GM18505 (cell line): ENCODE measurements around the gene GRM6.

ENCODE experiments used
- ATAC-seq: cut with Tn5 transposase; IDR thresholded peaks from one replicate; pipeline ENCODE4 v1.9.1; 2021; ENCODE audit not compliant: unreplicated experiment
- POLR2A ChIP-seq: IDR thresholded peaks from 4 replicates; pipeline ENCODE4 v1.6.1; 2011; ENCODE audit warnings: borderline replicate concordance; ENCODE audit not compliant: insufficient read depth, insufficient read length; ENCODE audit errors: extremely low read depth

Gene GRM6

DNA sequence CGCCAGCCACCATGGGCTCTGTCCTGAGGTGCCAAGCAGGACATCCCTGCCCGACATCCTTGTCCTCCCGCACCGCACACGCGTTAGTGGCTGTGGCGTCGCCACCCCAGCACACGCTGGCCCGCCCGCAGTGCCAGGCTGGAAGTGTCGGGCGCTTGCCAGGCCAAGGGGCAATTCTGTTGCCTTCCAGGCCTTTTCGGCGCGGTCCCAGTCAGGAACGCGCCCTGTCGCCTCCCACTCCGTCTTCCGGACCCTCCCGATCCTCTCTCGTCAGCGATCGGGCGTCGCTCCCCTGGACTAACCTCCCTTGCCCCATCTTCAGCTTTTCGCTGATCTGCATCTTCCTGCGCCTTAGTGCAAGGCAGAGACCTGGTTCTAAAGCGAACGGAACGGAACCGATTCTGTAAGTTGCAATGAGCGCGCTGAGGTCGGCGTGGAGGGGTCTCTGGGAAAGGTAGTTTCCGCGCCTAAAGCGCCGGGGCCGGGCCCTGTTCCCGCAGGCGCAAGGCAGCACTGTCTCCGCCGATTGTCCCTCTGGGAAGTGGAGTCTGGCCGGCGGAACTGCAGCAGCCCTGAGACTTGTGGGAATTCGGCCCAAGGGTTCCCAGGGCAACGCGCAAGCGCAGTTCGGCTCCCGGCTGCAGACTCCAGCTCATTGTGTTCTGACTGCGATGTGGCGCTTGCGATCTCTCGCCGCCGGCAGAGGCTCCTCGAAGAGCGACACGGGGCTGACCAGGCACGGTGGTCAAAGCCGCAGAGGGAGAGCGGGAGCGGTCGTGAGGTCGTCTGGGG is 54.4 kb downstream of the GRM6 start, which contains the start of gene ZNF454:
Gene ZNF454, plus strand, starts transcription at position 630 of the 792 bp plus-strand sequence. CDS start 1,594 bp downstream, outside the sequence.
- TF ChIP-seq POLR2A = no peak
- no peak for ATAC-seq

DNA sequence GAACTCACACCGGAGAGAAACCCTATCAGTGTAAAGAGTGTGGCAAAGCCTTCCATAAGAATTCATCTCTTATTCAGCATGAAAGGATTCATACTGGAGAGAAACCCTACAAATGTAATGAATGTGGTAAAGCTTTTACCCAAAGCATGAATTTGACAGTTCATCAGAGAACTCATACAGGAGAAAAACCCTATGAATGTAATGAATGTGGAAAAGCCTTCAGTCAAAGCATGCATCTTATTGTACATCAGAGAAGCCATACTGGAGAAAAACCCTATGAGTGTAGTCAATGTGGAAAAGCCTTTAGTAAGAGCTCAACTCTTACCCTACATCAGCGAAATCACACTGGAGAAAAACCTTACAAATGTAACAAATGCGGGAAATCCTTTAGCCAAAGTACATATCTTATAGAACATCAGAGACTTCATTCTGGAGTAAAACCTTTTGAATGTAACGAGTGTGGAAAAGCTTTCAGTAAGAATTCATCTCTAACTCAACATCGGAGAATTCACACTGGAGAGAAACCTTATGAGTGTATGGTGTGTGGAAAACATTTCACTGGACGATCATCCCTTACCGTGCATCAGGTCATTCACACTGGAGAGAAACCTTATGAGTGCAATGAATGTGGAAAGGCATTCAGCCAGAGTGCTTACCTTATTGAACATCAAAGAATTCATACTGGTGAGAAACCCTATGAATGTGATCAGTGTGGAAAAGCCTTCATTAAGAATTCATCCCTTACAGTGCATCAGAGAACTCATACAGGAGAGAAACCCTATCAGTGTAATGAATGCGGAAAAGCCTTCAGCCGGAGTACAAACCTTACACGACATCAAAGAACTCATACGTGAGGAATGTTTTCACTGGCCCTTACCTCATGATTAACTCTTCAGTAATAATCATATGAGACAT is 63.0 kb downstream of the GRM6 start:
- no peak for TF ChIP-seq POLR2A
- ATAC-seq = no peak
